GM12878 (cell line): ENCODE measurements around the gene SHB. TPM values are rescaled to one million over a fixed set of nuclear protein-coding genes. Genes with fewer than 3 reads are reported as not detected.

Source experiments
- ATAC-seq: fragments of 200-7000 bp; cut with Tn5 transposase; 3 replicates; pipeline ENCODE4 v1.9.1; 2020; ENCODE audit warnings: mild to moderate bottlenecking, moderate library complexity
- BruUV-seq: library from RNA; stranded (reverse); fragments of 400-500 nt; replicated peaks from 2 replicates; lab custom pipeline; 2021; lab: Mats Ljungman, UMichigan
- CTCF ChIA-PET: fragments of 300-600 bp; sonication (Branson Sonifier 250); formaldehyde crosslinking; extraction: SDS; loops from one replicate; lab custom pipeline; 2021; ENCODE audit warnings: inconsistent platforms; lab: Yijun Ruan, JAX
- POLR2A ChIA-PET: fragments of 350-600 bp; formaldehyde crosslinking; extraction: SDS; loops from one replicate; lab custom pipeline; 2021; ENCODE audit warnings: inconsistent platforms; lab: Charles Lee
- RAD21 ChIA-PET: fragments of 300-600 bp; sonication (Branson Sonifier 250); formaldehyde crosslinking; loops from one replicate; lab custom pipeline; 2023; ENCODE audit warnings: antibody characterized with exemption; ENCODE audit not compliant: unreplicated experiment; lab: Charles Lee
- SMC1A ChIA-PET: fragments of 300-600 bp; sonication (Branson Sonifier 250); formaldehyde crosslinking; loops from one replicate; lab custom pipeline; 2023; ENCODE audit not compliant: unreplicated experiment, uncharacterized antibody; lab: Charles Lee
- DNase-seq: peaks from one replicate; pipeline ENCODE4 v3.0.0-alpha.2; 2011; ENCODE audit warnings: low read depth, low spot score
- FAIRE-seq: peaks from 3 replicates; lab custom pipeline; 2011; peaks lifted over from hg19 to GRCh38; lab: Jason Lieb, UNC
- H2AFZ ChIP-seq: 2 replicates; pipeline ENCODE4 v1.6.0; 2011; ENCODE audit warnings: low read depth, low read length, control low read depth; ENCODE audit not compliant: control insufficient read depth
- H3K27ac ChIP-seq: 2 replicates; pipeline ENCODE4 v1.5.1; 2011; ENCODE audit warnings: control low read depth; ENCODE audit not compliant: control insufficient read depth, insufficient read depth
- H3K27me3 ChIP-seq, 2 experiments: replicated peaks in 1 of 2; 2 replicates each; pipeline versions ENCODE4 v1.6.0 to v1.6.1; 2011; ENCODE audit warnings: low read length in 1 of 2; ENCODE audit not compliant: control insufficient read depth in 2 of 2, insufficient read depth in 2 of 2
- H3K36me3 ChIP-seq, 2 experiments: 2 replicates each; pipeline ENCODE4 v1.5.1; 2011; ENCODE audit warnings: low read length in 1 of 2; ENCODE audit not compliant: control insufficient read depth in 2 of 2, insufficient read depth in 2 of 2
- H3K4me1 ChIP-seq: 2 replicates; pipeline ENCODE4 v1.6.1; 2011; ENCODE audit warnings: mild to moderate bottlenecking, low read length, moderate library complexity, mixed read lengths; ENCODE audit not compliant: control insufficient read depth, insufficient read depth
- H3K4me2 ChIP-seq: 2 replicates; pipeline ENCODE4 v1.6.0; 2011; ENCODE audit warnings: control low read depth; ENCODE audit not compliant: control insufficient read depth, insufficient read depth
- H3K4me3 ChIP-seq: fragments of 200-600 bp; sonication (generic); 2 replicates; pipeline ENCODE4 v1.5.1; 2016
- H3K79me2 ChIP-seq: 2 replicates; pipeline ENCODE4 v1.6.0; 2011; ENCODE audit warnings: low read length; ENCODE audit not compliant: control insufficient read depth, insufficient read depth
- H3K9ac ChIP-seq: 2 replicates; pipeline ENCODE4 v1.8.0; 2011; ENCODE audit warnings: low read length, control low read depth, mixed read lengths; ENCODE audit not compliant: control insufficient read depth, insufficient read depth
- H3K9me3 ChIP-seq: replicated peaks from 3 replicates; pipeline ENCODE4 v1.5.1; 2011; ENCODE audit warnings: mild to moderate bottlenecking, low read length; ENCODE audit not compliant: control insufficient read depth, insufficient read depth
- H4K20me1 ChIP-seq: 2 replicates; pipeline ENCODE4 v1.6.0; 2011; ENCODE audit not compliant: control insufficient read depth, insufficient read depth
- ATF7 ChIP-seq: fragments of 450-650 bp; IDR thresholded peaks from 2 replicates; pipeline ENCODE4 v1.6.1; 2016; ENCODE audit warnings: low read depth, mild to moderate bottlenecking
- BHLHE40 ChIP-seq, 2 experiments: fragments of 450-650 bp in 1 of 2; IDR thresholded peaks; 2 replicates each; pipeline ENCODE4 v1.6.1; 2011 to 2017; ENCODE audit warnings: low read depth in 2 of 2, borderline replicate concordance in 1 of 2, improper control_type of control experiment in 1 of 2, low read length in 1 of 2, mild to moderate bottlenecking in 1 of 2
- HSF1 ChIP-seq: fragments of 150-350 bp; IDR thresholded peaks from 2 replicates; pipeline ENCODE4 v1.6.1; 2014; ENCODE audit warnings: mild to moderate bottlenecking, low read depth, low read length
- IKZF1 ChIP-seq: fragments of 450-650 bp; conservative IDR thresholded peaks from 2 replicates; pipeline ENCODE4 v1.6.1; 2017; ENCODE audit warnings: antibody characterized with exemption, mild to moderate bottlenecking
- MAX ChIP-seq: IDR thresholded peaks from 2 replicates; pipeline ENCODE4 v1.6.1; 2012; ENCODE audit warnings: low read depth, low read length, improper control_type of control experiment
- PAX5 ChIP-seq: IDR thresholded peaks from 2 replicates; pipeline ENCODE4 v1.6.1; 2011; ENCODE audit warnings: low read depth, low read length, borderline replicate concordance
- POLR2AphosphoS5 ChIP-seq: IDR thresholded peaks from 2 replicates; pipeline ENCODE4 v1.6.1; 2011; ENCODE audit warnings: mild to moderate bottlenecking, low read length, inconsistent platforms
- RAD51 ChIP-seq: fragments of 450-650 bp; IDR thresholded peaks from 2 replicates; pipeline ENCODE4 v1.6.1; 2016; ENCODE audit warnings: moderate library complexity, mild to moderate bottlenecking, inconsistent platforms
- SMAD1 ChIP-seq: fragments of 450-650 bp; IDR thresholded peaks from 2 replicates; pipeline ENCODE4 v1.6.1; 2018; ENCODE audit warnings: mild to moderate bottlenecking, low read depth; ENCODE audit not compliant: partially characterized antibody
- YBX1 ChIP-seq: fragments of 450-650 bp; IDR thresholded peaks from 2 replicates; pipeline ENCODE4 v1.6.1; 2016; ENCODE audit warnings: antibody characterized with exemption
- ZBTB4 ChIP-seq: fragments of 450-650 bp; formaldehyde crosslinking; IDR thresholded peaks from 2 replicates; pipeline ENCODE4 v1.4.0; 2022; ENCODE audit warnings: mild to moderate bottlenecking, moderate library complexity
- WGBS: methylation state at CpG from one replicate; pipeline ENCODE4 v1.1.6; 2016; ENCODE audit warnings: low lambda C conversion rate; ENCODE audit not compliant: insufficient replicate concordance, insufficient coverage; ENCODE audit errors: missing lambda C conversion rate; 5-methylcytosine and 5-hydroxymethylcytosine counted together
- in situ Hi-C: fragments of 300-500 bp; cut with MboI; formaldehyde crosslinking; loops from 9 replicates; pipeline ENCODE4 v1.14.3; 2018; ENCODE audit warnings: mixed read lengths
- intact Hi-C: fragments of 100-400 bp; cut with micrococcal nuclease; formaldehyde crosslinking; loops from one replicate; pipeline ENCODE4 v1.14.2; 2022; ENCODE audit not compliant: unreplicated experiment
- polyA plus RNA-seq, 11 experiments: library from polyadenylated mRNA; depleted of rRNA in 4 of 11; unstranded in 6 of 11; stranded (reverse) in 5 of 11; fragments of >200 nt; fragmentation: Nextera tagmentation in 4 of 11; fragmentation: Illumina TruSeq in 1 of 11; extraction: Ambion mirVana in 4 of 11; extraction: Trizol in 1 of 11; gene quantifications; 1 replicate in 1 of 11; 2 replicates in 10 of 11; pipeline versions ENCODE4 v1.2.1 to v1.2.3, GENCODE V29; 2011 to 2016; ENCODE audit warnings: inconsistent platforms in 2 of 11, missing spikeins in 2 of 11, low read depth in 1 of 11
- total RNA-seq, 4 experiments: library from RNA; depleted of rRNA in 3 of 4; stranded (reverse); fragments of >200 nt in 3 of 4; fragmentation: Illumina TruSeq in 1 of 4; extraction: Trizol in 1 of 4; gene quantifications; 2 replicates each; pipeline versions ENCODE4 v1.2.1 to v1.2.3, GENCODE V29; 2013 to 2021

Gene SHB
- total and polyA plus RNA-seq, 10 of the 15 experiments (the other 5 are each of a cell fraction or from before 2014, with no cell fraction given): 0.29 to 6.2 (median 1.3) TPM

DNA sequence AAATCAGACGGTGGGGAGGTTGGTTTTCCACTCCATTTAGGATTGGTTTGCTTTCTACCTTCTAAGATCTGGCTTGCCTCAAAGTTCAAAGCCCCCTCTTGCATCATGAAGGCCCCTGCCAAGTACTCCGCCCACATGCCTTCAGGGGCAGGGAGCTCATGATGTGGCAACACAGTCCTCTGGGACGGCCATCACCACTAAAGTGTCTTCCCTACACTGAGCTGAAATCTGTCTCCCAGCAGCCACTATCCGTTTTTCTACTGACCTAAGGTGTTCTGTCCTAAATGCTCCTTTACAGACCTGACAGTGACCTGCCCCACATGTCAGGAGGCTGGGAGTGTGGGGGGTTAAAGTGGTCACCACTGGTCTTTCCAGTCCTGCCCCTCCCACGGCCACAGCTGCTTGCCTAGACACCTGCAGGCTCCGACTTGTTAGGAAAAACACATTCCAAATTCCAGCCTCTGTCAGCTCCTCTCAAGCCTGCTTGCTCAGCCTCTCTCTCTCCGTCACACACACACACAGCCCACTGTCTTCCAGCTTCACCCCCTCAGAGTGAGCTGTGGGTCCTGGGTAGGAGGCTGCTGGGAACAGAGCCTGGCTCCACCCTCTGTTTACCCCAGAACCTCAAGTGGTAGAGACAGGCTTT, 44.9 kb downstream of the SHB start (continued):
- no peak for TF ChIP-seq BHLHE40 (IDR thresholded peaks at IDR 0.05; ENCODE audit: borderline replicate concordance in 1 of 2, low read depth in 2 of 2, low read length in 1 of 2)
- TF ChIP-seq MAX: no peak
- TF ChIP-seq YBX1: no peak
- no peak for TF ChIP-seq PAX5
- TF ChIP-seq ATF7: no peak
- TF ChIP-seq HSF1: no peak
- no peak for TF ChIP-seq IKZF1

DNA sequence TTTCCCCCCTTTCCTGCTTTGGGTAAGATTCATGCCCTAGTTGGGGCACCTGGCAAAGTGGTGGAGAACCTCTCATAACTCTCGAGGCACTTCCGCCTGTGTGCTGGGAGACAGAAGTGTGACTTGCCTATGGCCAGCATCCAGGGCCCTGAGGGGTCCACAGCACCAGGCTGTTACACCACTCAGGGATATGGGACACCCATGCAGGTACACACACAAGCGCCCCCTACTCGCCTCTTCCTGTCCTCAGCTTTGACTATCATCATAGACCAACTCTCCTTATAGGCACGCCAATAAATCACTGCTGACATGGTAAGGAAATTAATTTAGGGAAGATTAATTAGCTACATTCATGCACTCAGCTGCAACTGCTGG, 45.4 kb downstream of the SHB start:
- DNase-seq: no peak
- Histone ChIP-seq H3K9me3 (no peaks in the 10 kb centered on the region), H4K20me1 (no peaks in the 10 kb centered on the region), H3K27me3 (no peaks in the 10 kb centered on the region), H3K79me2 (no peaks in the 10 kb centered on the region), H3K36me3 (no peaks in the 10 kb centered on the region), H3K27ac (no peak overlapping the region), H3K4me2 (no peak overlapping the region), H3K9ac (no peak overlapping the region), H3K4me1 (no peaks in the 10 kb centered on the region), H2AFZ (no peak overlapping the region), H3K4me3 (no peak overlapping the region)
- ChIA-PET RAD21 (interaction anchor here (0.8 kb wide), 1 partner anchor 65 kb away, joined by 3 read pairs; no protein-coding TSS in a partner anchor), SMC1A (no interaction called here), CTCF (interaction anchor here (1.0 to 1.5 kb wide), 4 partner anchors 12 to 110 kb away, joined by 3 to 5 read pairs (median 4); no protein-coding TSS in a partner anchor), POLR2A (no interaction called here)
- TF ChIP-seq POLR2AphosphoS5 (no peak), SMAD1 (no peak), ZBTB4 (CRISPR knock-in tag) (no peak), RAD51 (no peak)
- no TSS peak for BruUV-seq
- WGBS: 20% methylated on average over 5 of the region's 5 CpGs
- ATAC-seq: no peak
- FAIRE-seq: no peak
- intact Hi-C loops (no loop called here), in situ Hi-C loops (loop anchor here (25.0 kb wide), 1 partner anchor 536 kb away; the partner anchor contains the start of gene POLR1E)
